Adipose tissue (tissue), 3 donors: Measurements from ENCODE around the gene GABRD. TPM values are rescaled to one million over a fixed set of nuclear protein-coding genes. Genes with fewer than 3 reads are reported as not detected.

Source experiments
- H3K27ac ChIP-seq: one replicate; pipeline ENCODE4 v1.5.1; 2013; ENCODE audit warnings: low read depth, low read length
- WGBS, 3 donors: extraction: QIAGEN DNeasy Blood & Tissue Kit; methylation state at CpG; one replicate each; pipeline ENCODE4 v1.1.7; 2013; 5-methylcytosine and 5-hydroxymethylcytosine counted together
- polyA plus RNA-seq, 3 donors: library from polyadenylated mRNA; stranded (reverse); fragments of 200-250 nt; gene quantifications; one replicate each; pipeline ENCODE4 v1.2.3, GENCODE V29; 2013
- donor health status: healthy with polysubstance abuse.
- donor health status: Bipolar disorder and iron deficiency.
- donor health status: healthy.

GABRD gene
- polyA plus RNA-seq, 3 donors: 0.28 to 0.30 TPM; not detected in 1

DNA sequence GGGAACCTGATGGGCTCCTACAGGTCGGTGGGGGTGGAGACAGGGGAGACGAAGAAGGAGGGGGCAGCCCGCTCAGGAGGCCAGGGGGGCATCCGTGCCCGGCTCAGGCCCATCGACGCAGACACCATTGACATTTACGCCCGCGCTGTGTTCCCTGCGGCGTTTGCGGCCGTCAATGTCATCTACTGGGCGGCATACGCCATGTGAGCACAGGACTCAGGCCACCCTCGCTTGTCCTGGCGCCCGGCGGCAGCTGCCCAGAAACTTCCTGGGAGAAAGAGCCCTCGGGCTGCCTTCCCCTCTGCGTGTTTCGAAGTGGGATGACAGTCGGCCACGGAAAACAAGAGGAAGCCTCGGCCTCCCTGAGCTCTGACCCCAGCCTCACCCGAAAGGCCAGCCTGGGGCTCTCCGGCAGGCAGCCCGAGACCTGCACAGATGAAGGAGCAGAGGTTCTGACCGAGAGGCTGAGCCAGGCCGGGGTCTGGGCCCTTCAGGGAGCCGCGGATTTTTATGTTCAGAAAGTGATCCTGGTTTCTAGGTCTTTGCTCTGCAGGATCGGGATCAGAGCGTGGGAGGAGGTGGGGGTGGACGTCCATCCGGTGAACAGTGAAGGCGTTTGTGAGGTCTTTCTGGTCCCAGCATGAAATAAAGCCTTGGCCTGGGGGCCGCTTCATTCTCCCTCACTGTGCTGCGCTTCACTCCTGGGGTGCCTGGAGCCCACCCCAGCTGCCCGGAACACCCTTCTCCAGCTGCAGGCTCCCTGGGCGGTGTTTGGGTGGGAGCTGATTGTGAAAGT, 11.1 kb downstream of the GABRD start:
- H3K27ac ChIP-seq: no peak overlapping the region
- 79 to 87% (median 86%) methylated on average over 42 of the region's 42 CpGs for WGBS, 3 donors

DNA sequence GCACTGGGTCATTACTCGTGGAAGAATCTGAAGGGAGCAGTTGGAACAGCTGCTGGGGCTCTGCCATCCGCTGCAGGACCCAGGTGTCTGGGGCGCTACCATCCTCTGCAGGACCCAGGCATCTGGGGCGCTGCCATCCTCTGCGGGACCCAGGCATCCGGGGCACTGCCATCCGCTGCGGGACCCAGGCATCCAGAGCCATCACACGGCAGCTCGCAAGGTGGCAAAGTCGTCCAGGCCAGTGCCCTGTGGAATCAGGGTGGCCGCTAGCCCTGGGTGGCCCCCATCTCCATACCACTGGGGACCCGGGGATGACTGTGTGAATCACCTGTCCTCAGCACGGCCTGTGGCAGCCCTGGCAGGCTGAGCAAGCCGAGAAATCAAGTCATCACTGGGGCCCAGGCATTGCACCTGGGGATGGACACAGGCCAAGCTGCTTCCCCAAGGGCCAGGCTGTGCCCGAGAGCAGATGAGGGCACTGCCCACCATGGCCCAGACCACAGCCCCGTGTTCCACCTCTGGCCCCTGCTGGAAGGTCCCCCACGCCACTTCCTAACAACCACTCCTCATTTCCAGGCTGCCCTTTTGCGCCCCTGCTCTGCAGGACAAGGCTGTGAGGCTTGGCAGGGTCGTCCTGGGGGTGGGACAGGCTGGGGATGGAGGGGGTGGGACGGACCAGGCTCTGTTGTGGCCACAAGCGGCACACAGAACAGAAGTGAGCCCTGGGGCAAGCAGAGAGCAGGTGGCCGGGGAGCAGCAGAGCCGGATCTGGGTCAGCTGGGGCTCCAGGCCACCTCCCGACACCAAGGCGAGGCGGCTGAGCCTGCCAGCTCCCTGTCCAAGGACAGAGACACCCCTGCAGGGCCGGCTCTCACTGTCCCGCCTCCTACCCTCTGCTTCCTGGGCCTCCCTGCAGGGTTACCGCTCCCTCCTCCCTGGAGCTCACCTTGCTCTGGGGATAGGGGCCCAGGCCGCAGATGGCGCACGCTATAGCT, 12.7 kb downstream of the GABRD start:
- H3K27ac ChIP-seq: no peak overlapping the region
- 75 to 84% (median 84%) methylated on average over 31 to 33 of the region's 33 CpGs for WGBS, 3 donors

DNA sequence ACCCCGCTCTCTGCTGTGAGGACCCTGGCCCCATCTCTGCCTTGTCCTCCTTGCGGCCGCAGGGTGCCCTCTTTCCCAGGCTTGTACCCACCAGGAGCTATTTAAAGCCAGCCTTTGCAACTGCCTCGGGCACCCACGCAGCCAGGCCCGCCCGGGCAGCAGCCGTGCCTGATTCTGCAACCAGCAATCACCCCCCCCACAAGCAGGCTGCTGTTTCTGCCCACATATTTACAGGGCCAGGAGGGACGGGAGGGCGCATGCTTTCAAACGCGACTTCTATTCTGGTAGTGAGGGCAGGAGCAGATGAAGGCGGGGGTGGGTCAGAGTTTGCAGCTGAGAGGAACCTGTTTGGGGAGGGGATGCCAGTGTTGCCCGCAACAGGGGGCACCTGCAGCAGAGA, 13.6 kb downstream of the GABRD start:
- WGBS, 3 donors: 76 to 87% (median 84%) methylated on average over 14 of the region's 14 CpGs
- no peak overlapping the region for H3K27ac ChIP-seq

DNA sequence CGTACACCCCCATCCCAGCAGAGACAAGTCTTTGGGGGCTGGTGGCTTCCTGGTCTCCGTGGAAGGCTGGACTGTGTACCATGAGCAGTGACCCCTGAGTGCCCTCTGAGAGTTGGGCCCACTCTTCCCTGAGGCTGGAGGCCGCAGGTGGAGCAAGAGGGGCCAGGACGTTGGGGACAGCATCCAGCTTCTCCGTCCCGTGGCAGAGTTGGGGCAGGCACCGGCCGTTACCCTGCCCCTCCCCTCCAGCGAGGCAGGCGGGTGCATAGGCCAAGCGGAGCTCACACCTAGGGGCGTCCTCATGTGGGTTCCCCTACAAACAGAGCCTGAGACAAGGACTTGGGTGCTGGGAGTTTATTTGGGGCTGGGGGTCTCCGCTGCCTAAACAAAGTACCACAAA, 14.0 kb downstream of the GABRD start:
- 78 to 84% (median 81%) methylated on average over 13 of the region's 13 CpGs for WGBS, 3 donors
- no peak overlapping the region for H3K27ac ChIP-seq

DNA sequence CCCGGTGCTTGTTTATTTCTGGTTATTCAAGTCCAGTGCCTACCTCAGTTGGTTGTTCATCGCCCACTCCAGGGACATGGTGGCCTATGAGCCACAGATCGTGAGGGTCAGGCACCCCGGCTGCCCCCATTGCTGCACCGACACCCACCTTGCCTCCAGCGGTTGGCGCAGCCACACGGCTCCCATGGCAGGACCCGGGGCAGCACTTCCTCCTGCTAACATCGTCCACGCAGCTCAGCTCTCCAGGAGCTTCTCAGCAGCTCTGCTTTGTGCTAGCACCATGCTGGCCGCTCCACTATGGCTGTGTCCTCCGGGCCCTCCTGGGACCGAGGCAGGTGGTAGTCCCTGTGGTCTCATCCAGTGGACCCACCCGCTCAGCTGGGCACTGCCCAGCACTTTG, 17.1 kb downstream of the GABRD start:
- WGBS, 3 donors: 82 to 85% (median 82%) methylated on average over 15 of the region's 15 CpGs
- no peak overlapping the region for H3K27ac ChIP-seq

DNA sequence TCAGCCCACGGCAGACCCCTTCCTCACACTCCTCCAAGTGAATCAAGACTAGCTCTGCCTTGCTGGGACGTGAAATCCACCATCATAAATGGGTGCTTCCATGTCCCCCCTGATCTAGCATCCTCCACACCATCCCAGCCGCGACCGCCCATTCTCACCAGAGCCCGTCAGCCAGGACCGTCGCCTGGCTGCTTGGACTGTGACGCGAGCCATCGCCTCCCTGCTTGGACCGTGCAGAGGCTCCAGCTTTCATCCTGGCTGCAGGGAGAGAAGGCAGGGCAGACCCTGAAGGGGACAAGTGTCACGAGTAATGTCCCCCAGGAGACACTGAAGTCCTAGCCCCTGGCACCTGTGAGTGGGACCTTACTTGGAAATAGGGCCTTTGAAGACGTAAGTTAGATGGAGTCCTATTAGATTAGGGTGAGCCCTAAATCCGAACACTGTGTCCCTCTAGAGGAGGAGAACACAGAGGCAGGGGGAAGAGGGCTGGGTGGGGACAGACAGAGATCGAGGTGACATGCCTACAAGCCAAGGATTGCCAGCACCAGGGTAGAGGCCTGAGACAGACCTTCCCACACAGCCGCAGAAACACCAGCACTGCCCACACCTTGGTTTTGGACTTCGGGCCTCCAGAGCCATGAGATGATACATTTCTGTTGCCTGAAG, 18.3 kb downstream of the GABRD start:
- H3K27ac ChIP-seq: no peak overlapping the region
- 79 to 85% (median 81%) methylated on average over 18 of the region's 18 CpGs for WGBS, 3 donors

DNA sequence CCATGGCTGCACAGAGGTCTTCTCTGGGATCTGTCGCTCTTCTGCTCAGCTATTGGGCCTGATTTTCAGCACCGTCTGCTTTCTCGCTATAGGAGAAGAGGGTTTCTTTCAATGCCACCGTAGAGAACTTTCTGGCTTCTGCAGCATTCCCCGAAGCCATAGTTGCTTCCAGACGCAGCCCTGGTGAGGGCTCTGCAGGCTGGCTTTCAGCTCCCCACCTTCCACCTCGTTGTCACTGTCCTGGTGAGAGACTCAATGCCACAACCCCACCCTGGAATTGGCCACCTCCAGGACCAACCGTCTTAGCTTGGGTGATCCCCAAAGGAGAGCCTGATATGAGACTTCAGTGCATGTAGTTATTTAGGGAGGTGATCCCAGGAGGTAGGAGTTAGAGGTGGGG, 19.1 kb downstream of the GABRD start:
- 86 to 91% (median 90%) methylated on average over 8 of the region's 8 CpGs for WGBS, 3 donors
- H3K27ac ChIP-seq: no peak overlapping the region

DNA sequence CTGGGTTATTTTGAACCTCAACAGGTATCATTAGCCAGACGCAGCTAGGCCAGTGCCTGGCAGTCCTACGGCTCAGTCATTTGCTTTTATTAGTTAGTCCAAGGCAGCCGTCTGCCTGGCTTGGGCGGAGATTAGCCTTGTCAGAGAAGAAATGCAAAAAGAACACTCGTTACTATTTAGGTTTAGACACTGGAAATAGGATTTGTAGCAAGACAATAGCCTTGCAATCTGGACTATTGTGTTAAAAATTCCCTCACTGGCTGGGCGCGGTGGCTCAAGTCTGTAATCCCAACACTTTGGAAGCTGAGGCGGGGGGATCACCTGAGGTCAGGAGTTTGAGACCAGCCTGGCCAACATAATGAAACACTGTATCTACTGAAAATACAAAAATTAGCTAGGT, 20.1 kb downstream of the GABRD start:
- no peak overlapping the region for H3K27ac ChIP-seq
- 82 to 90% (median 87%) methylated on average over 8 of the region's 8 CpGs for WGBS, 3 donors

DNA sequence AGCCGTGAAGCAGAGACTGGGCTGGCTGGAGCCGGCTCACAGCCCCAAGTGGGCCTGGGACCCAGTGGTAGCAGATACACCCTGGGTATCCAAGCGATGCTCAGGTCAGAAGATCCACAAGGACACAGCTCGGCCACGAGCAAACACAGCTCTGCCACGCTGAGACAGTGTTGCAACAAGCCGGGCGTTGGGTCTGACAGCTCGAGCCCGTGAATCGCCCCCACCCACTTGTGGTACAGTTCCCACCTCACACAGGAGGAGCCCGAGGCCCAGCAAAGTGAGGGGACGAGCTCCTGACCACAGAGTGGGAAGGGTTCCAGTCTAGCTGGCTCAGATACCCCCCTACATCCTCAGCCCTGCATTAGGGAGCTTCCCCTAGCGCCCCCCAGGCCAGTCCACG, 22.2 kb downstream of the GABRD start:
- 71 to 78% (median 76%) methylated on average over 15 of the region's 15 CpGs for WGBS, 3 donors
- no peak overlapping the region for H3K27ac ChIP-seq

DNA sequence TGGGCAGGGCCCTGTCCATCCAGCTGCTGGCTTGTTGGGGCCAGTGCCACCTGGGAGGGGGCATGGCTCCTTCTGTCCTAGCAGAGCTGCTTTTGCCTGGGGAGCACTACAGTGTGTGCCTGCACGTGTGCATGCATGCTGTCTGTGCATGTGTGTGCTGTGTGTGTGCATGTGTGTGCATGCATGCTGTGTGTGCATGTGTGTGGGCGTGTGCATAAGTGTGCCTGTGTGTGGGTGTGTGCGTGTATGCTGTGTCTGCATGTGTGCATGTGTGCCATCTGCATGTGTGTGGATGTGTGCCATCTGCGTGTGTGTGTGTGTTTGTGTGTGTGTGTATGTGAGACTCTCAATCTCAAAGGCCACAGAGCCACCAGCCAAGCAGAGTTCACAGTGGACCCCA, 22.7 kb downstream of the GABRD start:
- WGBS, 3 donors: 82 to 91% (median 84%) methylated on average over 4 of the region's 4 CpGs
- H3K27ac ChIP-seq: no peak overlapping the region

DNA sequence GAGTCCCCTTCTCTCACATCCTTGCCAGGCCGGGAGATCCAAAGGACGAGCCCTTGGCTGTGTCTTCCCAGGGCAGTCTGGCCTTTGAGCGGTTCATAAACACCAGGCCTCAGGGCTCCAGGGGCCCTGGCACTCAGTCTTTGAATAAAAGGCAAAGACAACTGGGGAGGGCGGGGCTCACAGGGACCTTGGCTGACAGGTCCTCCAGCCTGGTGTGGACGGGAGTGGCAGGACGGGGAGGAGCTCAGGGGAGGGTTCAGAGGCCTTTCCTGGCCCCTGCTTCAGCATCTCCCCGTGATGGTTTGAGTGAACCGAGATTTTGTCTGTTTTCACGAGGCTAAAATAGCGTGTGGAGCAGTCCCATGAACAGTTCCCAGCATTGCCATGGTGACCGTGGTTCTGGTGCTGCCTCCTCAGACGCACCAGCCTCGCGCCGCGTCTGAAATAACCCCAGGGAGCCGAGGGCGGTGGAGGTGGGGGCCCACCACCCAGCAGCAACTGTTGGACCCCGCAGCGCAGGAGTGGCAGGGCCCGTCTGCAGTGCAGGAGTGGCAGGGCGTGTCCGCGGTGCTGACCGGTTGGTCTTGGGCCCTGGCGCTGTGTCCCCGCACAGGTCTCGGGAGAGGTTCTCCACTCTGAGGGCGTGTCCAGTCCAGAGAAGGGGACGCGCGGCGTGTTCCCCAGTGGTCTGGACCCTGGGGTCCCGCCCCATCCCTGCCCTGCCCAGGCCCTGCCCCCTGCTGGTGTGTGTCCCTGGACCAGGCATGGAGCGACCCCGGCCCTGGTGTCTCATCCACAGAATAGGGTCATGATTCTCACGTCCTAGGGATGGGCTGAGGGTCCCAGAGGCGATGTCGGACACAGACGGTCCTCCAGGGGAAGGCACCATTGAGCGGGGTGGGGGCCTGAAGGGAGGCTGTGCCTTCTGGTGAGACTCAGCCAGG, 24.0 kb downstream of the GABRD start:
- WGBS, 3 donors: 70 to 82% (median 72%) methylated on average over 34 to 41 of the region's 41 CpGs
- H3K27ac ChIP-seq: no peak overlapping the region

DNA sequence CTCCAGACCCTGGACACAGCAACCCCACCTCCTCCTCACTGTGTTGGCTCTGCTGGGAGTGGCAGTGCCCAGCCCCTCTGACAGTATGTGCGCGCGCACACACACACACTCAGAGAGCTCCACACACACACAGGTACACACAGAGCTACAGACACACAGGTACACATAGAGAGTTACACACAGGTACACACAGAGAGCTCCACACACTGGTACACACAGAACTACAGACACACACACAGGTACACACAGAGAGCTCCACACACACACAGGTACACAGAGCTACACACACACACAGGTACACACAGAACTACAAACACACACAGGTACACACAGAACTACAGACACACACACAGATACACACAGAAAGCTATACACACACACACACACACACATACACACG, 24.7 kb downstream of the GABRD start:
- H3K27ac ChIP-seq: no peak overlapping the region
- 93 to 98% (median 95%) methylated on average over 4 of the region's 4 CpGs for WGBS, 3 donors

DNA sequence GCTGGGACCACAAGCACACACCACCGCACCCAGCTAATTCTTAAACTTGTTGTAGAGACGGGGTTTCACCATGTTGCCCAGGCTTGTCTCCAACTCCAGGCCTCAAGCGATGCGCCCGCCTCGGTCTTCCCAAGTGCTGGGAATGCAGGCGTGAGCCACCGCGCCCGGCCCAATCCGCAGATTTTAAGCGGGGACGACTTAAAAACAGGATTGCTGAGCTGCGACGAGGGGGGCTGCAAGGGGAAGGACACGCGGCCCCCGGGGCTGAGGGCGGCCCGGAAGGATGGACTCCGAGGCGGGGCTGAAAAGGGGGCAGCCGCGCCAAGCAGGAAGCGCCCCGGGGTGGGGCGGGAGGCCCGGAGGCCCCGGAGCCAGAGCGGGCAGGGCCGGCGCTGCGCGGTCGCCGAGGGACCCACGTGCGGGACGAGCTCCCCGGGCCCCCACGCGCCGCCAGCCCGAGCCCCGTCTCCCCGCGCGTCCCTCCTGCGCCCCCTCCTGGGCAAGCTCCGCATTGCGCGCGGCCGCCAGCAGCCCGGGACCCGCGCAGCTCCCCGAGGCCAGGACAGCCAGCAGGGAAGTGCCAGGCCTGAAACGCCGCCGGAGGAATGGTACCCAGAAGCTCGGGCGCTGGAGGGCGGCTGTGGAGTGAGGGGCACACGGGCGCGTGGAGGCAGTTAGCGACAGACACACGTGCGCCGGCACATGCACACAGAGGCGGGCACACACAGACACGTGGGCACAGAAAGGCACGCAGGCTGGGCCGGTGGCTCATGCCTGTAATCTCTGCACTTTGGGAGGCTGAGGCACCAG, 25.6 kb downstream of the GABRD start:
- WGBS, 3 donors: 8 to 11% (median 9%) methylated on average over 48 to 72 of the region's 75 CpGs
- no peak overlapping the region for H3K27ac ChIP-seq

DNA sequence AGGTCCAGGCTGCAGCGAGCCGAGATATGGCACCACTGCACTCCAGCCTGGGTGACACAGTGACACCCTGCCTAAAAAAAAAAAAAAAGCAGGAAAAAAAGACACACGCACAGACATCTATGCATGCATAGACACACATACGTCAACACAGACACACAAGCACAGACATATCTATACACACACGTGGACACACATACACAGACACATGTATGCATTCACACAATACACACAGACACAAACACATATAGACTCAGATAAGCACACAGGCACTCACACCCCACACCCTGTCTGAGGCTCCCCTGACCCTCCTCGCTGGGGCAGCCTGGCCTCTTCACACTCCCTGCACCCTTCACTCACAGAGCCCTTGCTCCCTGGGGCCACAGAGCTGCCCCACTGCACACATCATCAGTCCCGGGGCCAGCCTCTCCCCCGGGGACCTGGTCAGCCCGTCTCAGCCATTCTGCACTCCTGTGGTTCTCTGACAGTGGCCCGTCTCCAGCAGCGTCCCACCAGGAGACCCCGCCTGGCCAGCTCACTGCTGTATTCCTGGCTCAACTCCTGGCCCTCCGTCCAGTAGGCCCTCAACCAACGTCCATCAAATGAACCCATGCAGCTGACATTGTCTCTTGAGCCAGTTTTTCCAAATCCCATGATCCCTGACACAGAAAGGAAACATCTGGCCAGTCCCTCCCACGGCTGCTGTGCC, 26.5 kb downstream of the GABRD start:
- 45 to 60% (median 52%) methylated on average over 15 of the region's 15 CpGs for WGBS, 3 donors
- no peak overlapping the region for H3K27ac ChIP-seq

DNA sequence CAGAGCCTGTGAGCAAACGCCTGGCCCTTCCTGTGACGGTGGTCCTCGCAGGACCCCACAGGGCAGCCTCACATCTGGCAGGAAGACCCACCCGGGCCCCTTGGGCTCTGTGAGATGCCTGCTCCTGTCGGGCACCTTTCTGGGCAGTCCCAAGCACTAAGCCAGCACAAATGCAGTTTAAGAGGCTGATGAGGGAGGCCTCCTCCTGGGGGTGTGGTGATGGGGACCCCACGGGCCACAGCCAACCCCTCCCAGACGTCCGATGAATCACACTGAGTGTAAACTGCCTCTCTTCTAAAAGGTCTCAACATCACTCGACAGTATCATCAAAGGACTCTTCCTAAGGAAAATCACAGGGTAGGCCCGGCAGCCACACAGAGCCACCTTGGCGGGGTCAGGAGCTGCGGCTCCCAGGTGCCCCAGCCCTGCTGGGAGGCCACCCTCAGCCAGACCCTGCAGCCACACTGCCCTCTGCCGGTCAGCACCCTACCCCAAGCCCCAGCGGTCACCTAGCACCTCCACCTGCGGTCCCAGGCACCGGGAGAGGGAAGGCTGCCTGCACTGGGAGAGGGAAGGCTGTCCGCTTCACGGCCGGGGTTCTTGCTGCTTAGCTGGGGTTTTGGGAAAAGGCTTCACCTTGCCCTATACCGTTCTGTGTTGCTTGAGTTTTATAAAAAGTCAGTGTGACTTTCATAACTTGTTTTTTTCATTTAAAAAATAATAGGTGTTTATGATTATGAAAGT, 27.2 kb downstream of the GABRD start:
- WGBS, 3 donors: 28 to 30% (median 30%) methylated on average over 20 of the region's 20 CpGs
- H3K27ac ChIP-seq: no peak overlapping the region
